Loucy (cell line): ENCODE results near the gene PRR20B.
"Not testable (repeated sequence)": the region's sequence is repeated elsewhere in the genome, so short reads cannot be mapped to it uniquely, and the experiment has no call there.

Experiments used
- H2AFZ ChIP-seq: fragments of 200-600 bp; sonication (generic); 2 replicates; pipeline ENCODE4 v1.6.0; 2016; ENCODE audit warnings: antibody characterized with exemption, mild to moderate bottlenecking, low read length, moderate library complexity
- H3F3A ChIP-seq: fragments of 200-600 bp; 2 replicates; pipeline ENCODE4 v1.6.0; 2016; ENCODE audit warnings: antibody characterized with exemption, low read depth, mild to moderate bottlenecking
- H3K27me3 ChIP-seq: fragments of 200-600 bp; sonication (generic); 2 replicates; pipeline ENCODE4 v1.6.1; 2014; ENCODE audit warnings: low read length, mild to moderate bottlenecking; ENCODE audit not compliant: insufficient read depth, poor library complexity, severe bottlenecking
- H3K36me3 ChIP-seq: fragments of 200-600 bp; sonication (generic); 2 replicates; pipeline ENCODE4 v1.6.1; 2016; ENCODE audit warnings: low read length; ENCODE audit not compliant: insufficient read depth
- H3K4me1 ChIP-seq: fragments of 200-600 bp; sonication (generic); 2 replicates; pipeline ENCODE4 v1.5.1; 2014; ENCODE audit warnings: low read length, mild to moderate bottlenecking; ENCODE audit not compliant: insufficient read depth, poor library complexity, severe bottlenecking
- H3K4me2 ChIP-seq: fragments of 200-600 bp; sonication (generic); 2 replicates; pipeline ENCODE4 v1.6.0; 2014; ENCODE audit warnings: antibody characterized with exemption, low read length, low read depth, mild to moderate bottlenecking; ENCODE audit not compliant: poor library complexity, severe bottlenecking
- H3K4me3 ChIP-seq: fragments of 200-600 bp; sonication (generic); 2 replicates; pipeline ENCODE4 v1.5.1; 2014; ENCODE audit warnings: low read length, mild to moderate bottlenecking, mixed read lengths; ENCODE audit not compliant: poor library complexity, severe bottlenecking
- H3K79me2 ChIP-seq: fragments of 200-600 bp; sonication (generic); 2 replicates; pipeline ENCODE4 v1.6.1; 2014; ENCODE audit warnings: low read length; ENCODE audit not compliant: insufficient read depth
- H3K9ac ChIP-seq: fragments of 200-600 bp; sonication (generic); 2 replicates; pipeline ENCODE4 v1.6.0; 2014; ENCODE audit warnings: mild to moderate bottlenecking, low read depth, low read length, moderate library complexity; ENCODE audit not compliant: poor library complexity, severe bottlenecking
- H3K9me2 ChIP-seq: fragments of 200-600 bp; sonication (generic); replicated peaks from 2 replicates; pipeline ENCODE4 v1.6.1; 2016; ENCODE audit warnings: low read depth, low read length, mixed read lengths
- H3K9me3 ChIP-seq: fragments of 200-600 bp; sonication (generic); 2 replicates; pipeline ENCODE4 v1.6.1; 2014; ENCODE audit warnings: mild to moderate bottlenecking, antibody characterized with exemption, low read length, low read depth; ENCODE audit not compliant: insufficient read depth
- H4K20me1 ChIP-seq: fragments of 200-600 bp; sonication (generic); 2 replicates; pipeline ENCODE4 v1.6.0; 2014; ENCODE audit warnings: antibody characterized with exemption, low read length, mild to moderate bottlenecking; ENCODE audit not compliant: insufficient read depth, poor library complexity, severe bottlenecking
- EZH2phosphoT487 ChIP-seq: fragments of 200-600 bp; IDR thresholded peaks from 2 replicates; pipeline ENCODE4 v1.6.1; 2018; ENCODE audit warnings: antibody characterized with exemption, mild to moderate bottlenecking, moderate library complexity, borderline replicate concordance
- TF ChIP-seq, protein P1 (sequence below): fragments of 200-600 bp; sonication (generic); conservative IDR thresholded peaks from 2 replicates; pipeline ENCODE4 v1.5.1; 2014; ENCODE audit warnings: mild to moderate bottlenecking, antibody characterized with exemption, low read length

Gene PRR20B

DNA sequence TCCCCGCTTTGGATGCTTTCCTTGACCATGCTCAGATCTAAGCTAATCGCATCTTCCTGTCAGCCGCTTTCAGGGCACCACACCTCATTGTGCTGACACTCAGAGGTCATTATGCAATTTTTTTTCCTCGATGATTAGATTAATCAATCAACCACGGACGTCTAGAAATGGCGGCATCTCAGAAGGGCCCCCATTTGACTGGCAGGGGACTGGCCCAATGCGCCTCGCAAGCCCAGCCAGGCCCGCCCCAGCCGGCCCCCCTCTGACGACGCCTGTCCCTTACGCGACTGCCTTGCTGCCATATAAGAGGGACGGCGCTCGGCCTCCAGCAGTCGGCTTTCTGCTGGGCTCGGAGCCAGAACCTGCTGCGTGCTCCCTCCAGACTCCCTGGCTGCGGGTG, at the start of gene PRR20B:
TSS of gene PRR20B (plus strand) at position 301 of the 400 bp plus-strand sequence. CDS start 387 bp downstream, outside the sequence.
- not testable (repeated sequence) for H3K36me3 ChIP-seq, H3F3A ChIP-seq, H2AFZ ChIP-seq, H3K9me3 ChIP-seq, H3K79me2 ChIP-seq, H4K20me1 ChIP-seq, H3K4me1 ChIP-seq, H3K9me2 ChIP-seq, H3K4me3 ChIP-seq, H3K9ac ChIP-seq, H3K27me3 ChIP-seq, H3K4me2 ChIP-seq

GRCh38 chr13:57114945-57115344, 32.3 kb upstream of the PRR20B start:
- no peaks in the 10 kb centered on the region for H3F3A ChIP-seq
- TF ChIP-seq, protein P1, sequence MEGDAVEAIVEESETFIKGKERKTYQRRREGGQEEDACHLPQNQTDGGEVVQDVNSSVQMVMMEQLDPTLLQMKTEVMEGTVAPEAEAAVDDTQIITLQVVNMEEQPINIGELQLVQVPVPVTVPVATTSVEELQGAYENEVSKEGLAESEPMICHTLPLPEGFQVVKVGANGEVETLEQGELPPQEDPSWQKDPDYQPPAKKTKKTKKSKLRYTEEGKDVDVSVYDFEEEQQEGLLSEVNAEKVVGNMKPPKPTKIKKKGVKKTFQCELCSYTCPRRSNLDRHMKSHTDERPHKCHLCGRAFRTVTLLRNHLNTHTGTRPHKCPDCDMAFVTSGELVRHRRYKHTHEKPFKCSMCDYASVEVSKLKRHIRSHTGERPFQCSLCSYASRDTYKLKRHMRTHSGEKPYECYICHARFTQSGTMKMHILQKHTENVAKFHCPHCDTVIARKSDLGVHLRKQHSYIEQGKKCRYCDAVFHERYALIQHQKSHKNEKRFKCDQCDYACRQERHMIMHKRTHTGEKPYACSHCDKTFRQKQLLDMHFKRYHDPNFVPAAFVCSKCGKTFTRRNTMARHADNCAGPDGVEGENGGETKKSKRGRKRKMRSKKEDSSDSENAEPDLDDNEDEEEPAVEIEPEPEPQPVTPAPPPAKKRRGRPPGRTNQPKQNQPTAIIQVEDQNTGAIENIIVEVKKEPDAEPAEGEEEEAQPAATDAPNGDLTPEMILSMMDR = no peak
- TF ChIP-seq EZH2phosphoT487 = no peak
- no peak overlapping the region for H3K4me3 ChIP-seq
- no peaks in the 10 kb centered on the region for H3K4me1 ChIP-seq
- no peaks in the 10 kb centered on the region for H3K9me3 ChIP-seq
- no peak overlapping the region for H3K9ac ChIP-seq
- no peaks in the 10 kb centered on the region for H3K9me2 ChIP-seq
- no peak overlapping the region for H3K4me2 ChIP-seq
- H3K36me3 ChIP-seq = no peaks in the 10 kb centered on the region
- H4K20me1 ChIP-seq = no peaks in the 10 kb centered on the region
- H3K27me3 ChIP-seq = no peaks in the 10 kb centered on the region
- no peaks in the 10 kb centered on the region for H3K79me2 ChIP-seq
- no peak overlapping the region for H2AFZ ChIP-seq

DNA sequence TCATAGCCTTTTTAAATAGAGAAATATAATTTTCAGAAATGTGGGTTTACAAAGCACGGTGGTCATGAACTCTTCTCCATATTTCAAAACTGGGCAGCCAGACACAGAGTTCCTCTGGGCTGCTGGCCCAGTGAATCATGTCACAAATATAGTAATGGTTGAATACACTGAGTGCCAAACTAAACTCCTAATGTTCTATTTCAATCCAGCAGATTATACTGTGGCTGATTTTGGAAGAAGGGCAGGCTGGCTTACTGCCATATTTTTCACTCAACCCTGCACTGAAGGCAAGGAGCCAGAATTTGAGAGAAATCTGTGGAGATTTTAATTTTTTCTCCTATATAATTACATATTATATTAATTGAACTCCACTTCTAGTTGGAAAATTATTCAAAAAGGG, 23.6 kb upstream of the PRR20B start:
- no peaks in the 10 kb centered on the region for H3K9me2 ChIP-seq
- H3K9me3 ChIP-seq = no peaks in the 10 kb centered on the region
- no peaks in the 10 kb centered on the region for H3K4me1 ChIP-seq
- H3K4me2 ChIP-seq = no peak overlapping the region
- H3K79me2 ChIP-seq = no peaks in the 10 kb centered on the region
- H3K9ac ChIP-seq = no peak overlapping the region
- H2AFZ ChIP-seq = no peak overlapping the region
- H3K4me3 ChIP-seq = no peak overlapping the region
- H4K20me1 ChIP-seq = no peaks in the 10 kb centered on the region
- no peaks in the 10 kb centered on the region for H3F3A ChIP-seq
- no peak for TF ChIP-seq EZH2phosphoT487
- TF ChIP-seq, protein P1 = no peak
- H3K27me3 ChIP-seq = no peaks in the 10 kb centered on the region
- H3K36me3 ChIP-seq = no peaks in the 10 kb centered on the region

DNA sequence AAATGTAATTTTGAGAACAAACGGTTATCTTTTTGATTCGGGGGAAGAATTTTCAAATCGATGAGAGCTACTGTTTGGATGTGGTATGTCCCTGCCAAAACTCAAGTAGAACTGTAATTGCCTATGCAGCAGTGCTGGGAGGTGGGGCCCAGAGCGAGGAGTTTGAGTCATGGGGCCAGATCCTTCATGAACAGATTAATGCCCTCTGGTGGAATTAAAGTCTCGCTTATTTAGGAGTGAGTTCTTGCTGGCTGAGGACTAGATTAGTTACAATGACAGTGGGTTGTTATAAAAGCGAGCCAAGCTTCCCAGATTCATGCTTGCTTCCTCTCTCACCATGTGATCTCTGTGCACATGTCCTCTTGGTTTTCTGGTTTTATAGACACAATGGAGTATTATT, 18.4 kb upstream of the PRR20B start:
- no peak overlapping the region for H3K4me2 ChIP-seq
- H3F3A ChIP-seq = no peaks in the 10 kb centered on the region
- no peak overlapping the region for H2AFZ ChIP-seq
- no peaks in the 10 kb centered on the region for H3K36me3 ChIP-seq
- H3K9ac ChIP-seq = no peak overlapping the region
- no peaks in the 10 kb centered on the region for H3K9me2 ChIP-seq
- no peaks in the 10 kb centered on the region for H3K9me3 ChIP-seq
- no peaks in the 10 kb centered on the region for H3K27me3 ChIP-seq
- TF ChIP-seq EZH2phosphoT487 = no peak
- H3K79me2 ChIP-seq = no peaks in the 10 kb centered on the region
- H3K4me3 ChIP-seq = no peak overlapping the region
- H4K20me1 ChIP-seq = no peaks in the 10 kb centered on the region
- no peaks in the 10 kb centered on the region for H3K4me1 ChIP-seq
